ENCODE results near the gene S100P.
"Not testable (repeated sequence)": the region's sequence is repeated elsewhere in the genome, so short reads cannot be mapped to it uniquely, and the experiment has no call there.

Gene S100P

GRCh38 chr4:6663596-6664393 is 29.9 kb upstream of the S100P start:
- TF ChIP-seq CTCF (IDR thresholded peaks at IDR 0.05; ENCODE audit: low read depth, low read length), result no peak
- no peak overlapping the region for H3K4me3 ChIP-seq (ENCODE audit: low read depth, low read length)

- H3K4me3 ChIP-seq (ENCODE audit: low read depth, low read length), result no peak overlapping the region
- no peak for TF ChIP-seq CTCF (IDR thresholded peaks at IDR 0.05; ENCODE audit: low read depth, low read length)
Measured at GRCh38 chr4:6665320-6665654, 28.4 kb upstream of the S100P start.

- H3K4me3 ChIP-seq (ENCODE audit: low read depth, low read length), result no peak overlapping the region
- no peak for TF ChIP-seq CTCF (IDR thresholded peaks at IDR 0.05; ENCODE audit: low read depth, low read length)
Measured at GRCh38 chr4:6668391-6668790, 25.3 kb upstream of the S100P start.

- no peak for TF ChIP-seq CTCF (IDR thresholded peaks at IDR 0.05; ENCODE audit: low read depth, low read length)
Measured at GRCh38 chr4:6671648-6672047, 22.0 kb upstream of the S100P start.

GRCh38 chr4:6672131-6672530 is 21.5 kb upstream of the S100P start:
- no peak overlapping the region for H3K4me3 ChIP-seq (ENCODE audit: low read depth, low read length)
- TF ChIP-seq CTCF (IDR thresholded peaks at IDR 0.05; ENCODE audit: low read depth, low read length), result no peak

More at GRCh38 chr4:6671648-6672047, 22.0 kb upstream of the S100P start:
- H3K4me3 ChIP-seq (ENCODE audit: low read depth, low read length), result no peak overlapping the region

GRCh38 chr4:6672541-6673190 is 21.0 kb upstream of the S100P start:
- H3K4me3 ChIP-seq (ENCODE audit: low read depth, low read length), result not testable (repeated sequence)

GRCh38 chr4:6673191-6673659 is 20.5 kb upstream of the S100P start:
- H3K4me3 ChIP-seq (ENCODE audit: low read depth, low read length), result peak overlapping the region; percentile 73

- no peak for TF ChIP-seq CTCF (IDR thresholded peaks at IDR 0.05; ENCODE audit: low read depth, low read length)
Measured at GRCh38 chr4:6673660-6674499, 19.8 kb upstream of the S100P start.

More at GRCh38 chr4:6673660-6674499, 19.8 kb upstream of the S100P start:
- H3K4me3 ChIP-seq (ENCODE audit: low read depth, low read length), result peak overlapping the region; percentile 73

All from WI38 (cell line).